ENCODE measurements around the gene ZBTB20.

GRCh38 chr3:115108614-115109013, 38.5 kb downstream of the ZBTB20 start:
- TF ChIP-seq CTCF (IDR thresholded peaks at IDR 0.05; ENCODE audit: insufficient read depth, low read length, poor library complexity, severe bottlenecking): no peak
- TF ChIP-seq EZH2phosphoT487 (conservative IDR thresholded peaks at IDR 0.05; ENCODE audit: low read length): no peak

Measured in SU-DHL-6 (cell line).